H9 (cell line): Measurements from ENCODE around the gene MAP2K3. TPM values are rescaled to one million over a fixed set of nuclear protein-coding genes. Genes with fewer than 3 reads are reported as not detected.
"Not testable (repeated sequence)": the region's sequence is repeated elsewhere in the genome, so short reads cannot be mapped to it uniquely, and the experiment has no call there.

Experiments used
- DNase-seq: peaks from one replicate; pipeline ENCODE4 v3.0.0-alpha.2; 2017
- H2AFZ ChIP-seq: one replicate; pipeline ENCODE4 v1.6.1; 2013; ENCODE audit warnings: mild to moderate bottlenecking, low read length, control low read depth, moderate library complexity
- H2AK5ac ChIP-seq: 2 replicates; pipeline ENCODE4 v1.6.1; 2013; ENCODE audit warnings: low read length, control low read depth, mixed read lengths; ENCODE audit not compliant: insufficient read length
- H2BK120ac ChIP-seq: one replicate; pipeline ENCODE4 v1.6.1; 2013; ENCODE audit warnings: low read depth, mild to moderate bottlenecking, low read length, control low read depth, inconsistent platforms; ENCODE audit not compliant: poor library complexity, severe bottlenecking
- H2BK12ac ChIP-seq: 2 replicates; pipeline ENCODE4 v1.6.1; 2013; ENCODE audit warnings: low read length, control low read depth, mixed read lengths, low read depth; ENCODE audit not compliant: insufficient read length
- H2BK15ac ChIP-seq: 2 replicates; pipeline ENCODE4 v1.6.1; 2013; ENCODE audit warnings: low read depth, low read length, control low read depth
- H2BK20ac ChIP-seq: one replicate; pipeline ENCODE4 v1.6.1; 2013; ENCODE audit warnings: low read depth, mild to moderate bottlenecking, low read length, control low read depth, inconsistent platforms; ENCODE audit not compliant: poor library complexity, severe bottlenecking
- H2BK5ac ChIP-seq: 2 replicates; pipeline ENCODE4 v1.6.1; 2013; ENCODE audit warnings: low read length, control low read depth, mixed read lengths; ENCODE audit not compliant: insufficient read length
- H3K14ac ChIP-seq: 2 replicates; pipeline ENCODE4 v1.6.1; 2013; ENCODE audit warnings: low read length, control low read depth; ENCODE audit not compliant: insufficient read depth
- H3K18ac ChIP-seq: 2 replicates; pipeline ENCODE4 v1.6.1; 2013; ENCODE audit warnings: low read depth, mild to moderate bottlenecking, mixed read lengths, low read length, control low read depth; ENCODE audit not compliant: insufficient read length
- H3K23ac ChIP-seq: 2 replicates; pipeline ENCODE4 v1.6.1; 2013; ENCODE audit warnings: low read length, control low read depth, mixed read lengths, low read depth; ENCODE audit not compliant: insufficient read length
- H3K23me2 ChIP-seq: 2 replicates; pipeline ENCODE4 v1.6.1; 2013; ENCODE audit warnings: low read depth, mild to moderate bottlenecking, mixed read lengths, low read length, control low read depth; ENCODE audit not compliant: insufficient read length, poor library complexity, severe bottlenecking
- H3K27ac ChIP-seq: 2 replicates; pipeline ENCODE4 v1.5.1; 2013; ENCODE audit warnings: low read length, control low read depth, mixed read lengths, low read depth; ENCODE audit not compliant: insufficient read length
- H3K27me3 ChIP-seq: 2 replicates; pipeline ENCODE4 v1.6.1; 2013; ENCODE audit warnings: low read length, control low read depth, inconsistent platforms; ENCODE audit not compliant: insufficient read depth
- H3K4ac ChIP-seq: 2 replicates; pipeline ENCODE4 v1.6.1; 2013; ENCODE audit warnings: low read depth, mild to moderate bottlenecking, control low read depth, inconsistent platforms, low read length, moderate library complexity
- H3K4me1 ChIP-seq: 2 replicates; pipeline ENCODE4 v1.6.1; 2013; ENCODE audit warnings: low read length, control low read depth, inconsistent platforms; ENCODE audit not compliant: insufficient read depth
- H3K4me2 ChIP-seq: 2 replicates; pipeline ENCODE4 v1.6.1; 2013; ENCODE audit warnings: low read length, control low read depth, mixed read lengths; ENCODE audit not compliant: insufficient read length, insufficient read depth
- H3K56ac ChIP-seq: 2 replicates; pipeline ENCODE4 v1.6.1; 2013; ENCODE audit warnings: low read depth, mild to moderate bottlenecking, mixed read lengths, low read length, control low read depth; ENCODE audit not compliant: insufficient read length
- H3K79me1 ChIP-seq: 2 replicates; pipeline ENCODE4 v1.6.1; 2013; ENCODE audit warnings: low read depth, mild to moderate bottlenecking, moderate library complexity, low read length, control low read depth, inconsistent platforms; ENCODE audit not compliant: insufficient read depth, poor library complexity, severe bottlenecking
- H3K79me2 ChIP-seq: 2 replicates; pipeline ENCODE4 v1.6.1; 2013; ENCODE audit warnings: low read length, control low read depth, inconsistent platforms; ENCODE audit not compliant: insufficient read depth
- H3K9ac ChIP-seq: 2 replicates; pipeline ENCODE4 v1.6.1; 2013; ENCODE audit warnings: low read length, control low read depth, mixed read lengths; ENCODE audit not compliant: insufficient read length; ENCODE audit errors: extremely low read depth
- H3K9me3 ChIP-seq: one replicate; pipeline ENCODE4 v1.6.1; 2013; ENCODE audit warnings: low read depth, low read length, inconsistent platforms; ENCODE audit not compliant: control insufficient read depth
- H3T11ph ChIP-seq: one replicate; pipeline ENCODE4 v1.6.1; 2013; ENCODE audit warnings: mild to moderate bottlenecking, low read length, control low read depth, inconsistent platforms
- H4K20me1 ChIP-seq: one replicate; pipeline ENCODE4 v1.6.1; 2013; ENCODE audit not compliant: control insufficient read depth, insufficient read length, insufficient read depth
- H4K5ac ChIP-seq: 2 replicates; pipeline ENCODE4 v1.6.1; 2013; ENCODE audit warnings: low read depth, mild to moderate bottlenecking, mixed read lengths, low read length, control low read depth; ENCODE audit not compliant: insufficient read length
- H4K8ac ChIP-seq: replicated peaks from 2 replicates; pipeline ENCODE4 v1.6.1; 2013; ENCODE audit warnings: low read length, control low read depth, mixed read lengths, low read depth; ENCODE audit not compliant: insufficient read length
- H4K91ac ChIP-seq: 2 replicates; pipeline ENCODE4 v1.6.1; 2013; ENCODE audit warnings: low read depth, mild to moderate bottlenecking, moderate library complexity, mixed read lengths, low read length, control low read depth; ENCODE audit not compliant: insufficient read length
- H3K27ac Mint-ChIP-seq, 3 experiments: 2 replicates in 2 of 3; 3 replicates in 1 of 3; pipeline ENCODE4 v1.8.0; 2020 to 2021; ENCODE audit warnings: mixed read lengths in 3 of 3, mild to moderate bottlenecking in 1 of 3, moderate library complexity in 1 of 3
- H3K27me3 Mint-ChIP-seq: 2 replicates; pipeline ENCODE4 v1.8.0; 2021; ENCODE audit warnings: low read depth, mild to moderate bottlenecking, moderate library complexity, mixed read lengths
- H3K36me3 Mint-ChIP-seq, 3 experiments: 2 replicates in 2 of 3; 3 replicates in 1 of 3; pipeline ENCODE4 v1.8.0; 2020 to 2021; ENCODE audit warnings: low read depth in 3 of 3, mixed read lengths in 3 of 3; ENCODE audit not compliant: insufficient read depth in 1 of 3
- H3K4me1 Mint-ChIP-seq, 2 experiments: 2 replicates each; pipeline ENCODE4 v1.8.0; 2020; ENCODE audit warnings: mixed read lengths in 2 of 2
- H3K4me3 Mint-ChIP-seq, 2 experiments: 2 replicates in 1 of 2; 3 replicates in 1 of 2; pipeline ENCODE4 v1.8.0; 2020 to 2021; ENCODE audit warnings: mild to moderate bottlenecking in 2 of 2, mixed read lengths in 2 of 2, moderate library complexity in 1 of 2
- H3K9me3 Mint-ChIP-seq, 2 experiments: 2 replicates in 1 of 2; 3 replicates in 1 of 2; pipeline ENCODE4 v1.8.0; 2020; ENCODE audit warnings: mild to moderate bottlenecking in 2 of 2, mixed read lengths in 2 of 2, moderate library complexity in 1 of 2
- WGBS: extraction: QIAGEN DNeasy Blood & Tissue Kit; methylation state at CpG from one replicate; pipeline ENCODE4 v1.1.7; 2013; ENCODE audit warnings: missing lambda C conversion rate, low lambda C conversion rate, mixed read lengths; ENCODE audit not compliant: insufficient read length; ENCODE audit errors: extremely low coverage; 5-methylcytosine and 5-hydroxymethylcytosine counted together
- total RNA-seq: library from RNA; stranded (reverse); gene quantifications from 2 replicates; pipeline ENCODE4 v1.2.1, GENCODE V29; 2021

MAP2K3 gene
- total RNA-seq, 1 experiment from 2014 or later = 26.1 TPM

GRCh38 chr17:21321744-21322191 is 37.3 kb downstream of the MAP2K3 start:
- H3K14ac ChIP-seq, H2BK5ac ChIP-seq, H4K91ac ChIP-seq, H2BK20ac ChIP-seq, H3K18ac ChIP-seq, DNase-seq, H4K8ac ChIP-seq, H4K20me1 ChIP-seq, H3K27ac Mint-ChIP-seq, H3K79me2 ChIP-seq, H3T11ph ChIP-seq, H3K9ac ChIP-seq, H3K27me3 ChIP-seq, H3K4ac ChIP-seq, H2AK5ac ChIP-seq, H3K9me3 ChIP-seq, H3K79me1 ChIP-seq, H3K23me2 ChIP-seq, H2BK12ac ChIP-seq, H3K4me2 ChIP-seq, H3K56ac ChIP-seq, H3K27ac ChIP-seq, H4K5ac ChIP-seq, H3K36me3 Mint-ChIP-seq, H2BK15ac ChIP-seq, H2BK120ac ChIP-seq, H3K4me1 ChIP-seq, H3K23ac ChIP-seq, H2AFZ ChIP-seq: not testable (repeated sequence)
- WGBS = no CpG with 5 or more reads among the region's 9 CpGs
- H3K4me1 Mint-ChIP-seq = peaks cover 7 to 19% of the 10 kb centered on the region in 2 experiments
- H3K4me3 Mint-ChIP-seq = peak overlapping the region in 1 of 2 experiments; percentile 38; a peak in 1 of 5 replicates
- peaks cover 21 to 30% of the 10 kb centered on the region in 2 experiments for H3K9me3 Mint-ChIP-seq
- H3K27me3 Mint-ChIP-seq = peaks cover 58% of the 10 kb centered on the region

GRCh38 chr17:21323257-21324111 is 39.0 kb downstream of the MAP2K3 start:
- H2BK12ac ChIP-seq, H3K79me1 ChIP-seq, H3K27ac ChIP-seq, H4K20me1 ChIP-seq, H3K36me3 Mint-ChIP-seq, H3K79me2 ChIP-seq, H2AFZ ChIP-seq, H2BK15ac ChIP-seq, DNase-seq, H3K27ac Mint-ChIP-seq, H3K9ac ChIP-seq, H3K23ac ChIP-seq, H3K9me3 ChIP-seq, H4K91ac ChIP-seq, H3K4me1 ChIP-seq, H2BK20ac ChIP-seq, H3K23me2 ChIP-seq, H2BK5ac ChIP-seq, H2AK5ac ChIP-seq, H3K18ac ChIP-seq, H3K27me3 ChIP-seq, H3K56ac ChIP-seq, H3T11ph ChIP-seq, H4K5ac ChIP-seq, H3K4ac ChIP-seq, H3K14ac ChIP-seq, H2BK120ac ChIP-seq, H4K8ac ChIP-seq: not testable (repeated sequence)
- Mint-ChIP-seq H3K9me3 (peaks cover 18 to 27% of the 10 kb centered on the region in 2 experiments), H3K4me1 (peaks cover 7 to 16% of the 10 kb centered on the region in 2 experiments), H3K4me3 (peak overlapping the region; percentile 87 to 93), H3K27me3 (peaks cover 51% of the 10 kb centered on the region)
- WGBS = no CpG with 5 or more reads among the region's 37 CpGs
- H3K4me2 ChIP-seq = peak overlapping the region; percentile 41
